GM06990 (cell line): ENCODE data around the gene USP34.

Experiments used
- DNase-seq: peaks from one replicate; pipeline ENCODE4 v3.0.0-alpha.2; 2011; ENCODE audit not compliant: insufficient read length; ENCODE audit errors: extremely low read depth
- H3K27me3 ChIP-seq: replicated peaks from 2 replicates; pipeline ENCODE4 v1.6.0; 2011; ENCODE audit warnings: low read length; ENCODE audit not compliant: control insufficient read depth, insufficient read depth
- H3K36me3 ChIP-seq: 2 replicates; pipeline ENCODE4 v1.5.1; 2011; ENCODE audit warnings: low read length; ENCODE audit not compliant: control insufficient read depth, insufficient read depth
- H3K4me3 ChIP-seq: replicated peaks from 2 replicates; pipeline ENCODE4 v1.5.1; 2011; ENCODE audit warnings: low read depth, mild to moderate bottlenecking, control low read depth, low read length
- CTCF ChIP-seq: IDR thresholded peaks from 2 replicates; pipeline ENCODE4 v1.5.1; 2011; ENCODE audit warnings: low read length, control low read depth, mild to moderate bottlenecking, inconsistent platforms; ENCODE audit not compliant: insufficient read depth, poor library complexity, severe bottlenecking

The USP34 gene

DNA sequence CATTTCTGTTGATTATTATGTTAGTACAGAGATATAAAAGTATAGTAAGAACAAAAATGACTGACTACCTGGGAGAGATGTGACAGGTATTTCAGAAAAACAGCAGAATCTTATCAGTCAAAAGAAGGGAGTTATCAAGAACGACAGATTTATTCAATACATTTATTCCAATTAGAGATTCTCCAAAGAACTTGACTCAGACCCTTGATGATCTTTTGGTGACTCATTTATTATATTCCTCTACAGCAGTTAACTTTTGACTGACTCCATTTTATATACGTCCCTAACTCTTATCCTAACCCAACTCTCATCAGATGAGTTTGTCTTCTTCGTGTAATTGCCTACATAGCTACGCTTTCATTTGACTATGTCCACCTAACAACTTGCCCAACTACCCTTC, 217.8 kb downstream of the USP34 start:
- no peak for DNase-seq
- no peak for TF ChIP-seq CTCF

DNA sequence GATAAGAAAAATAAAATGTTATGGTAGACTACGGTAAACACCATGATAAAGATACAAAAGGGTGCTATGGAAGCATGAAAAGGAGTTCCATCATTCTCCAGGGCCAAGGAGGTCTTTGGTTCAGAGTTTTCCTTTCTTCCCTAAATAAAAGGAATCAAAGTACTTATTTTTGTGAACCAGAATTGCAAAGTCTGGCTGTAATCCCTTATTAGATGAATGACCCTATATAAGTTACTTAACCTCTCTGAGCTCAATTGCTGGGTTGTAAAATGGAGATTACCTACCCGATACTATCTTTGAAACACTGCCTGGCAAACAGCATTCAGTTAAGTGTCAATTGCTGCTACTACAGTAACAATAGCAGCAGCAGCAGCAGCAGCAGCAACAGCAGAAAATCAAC, 218.9 kb downstream of the USP34 start:
- no peak for DNase-seq
- no peak overlapping the region for H3K4me3 ChIP-seq
- TF ChIP-seq CTCF, result no peak
- peaks cover 5% of the 10 kb centered on the region for H3K36me3 ChIP-seq
- H3K27me3 ChIP-seq, result no peaks in the 10 kb centered on the region

More for the DNA sequence above, 217.8 kb downstream of the USP34 start:
- Histone ChIP-seq H3K27me3 (no peaks in the 10 kb centered on the region), H3K36me3 (peaks cover 6% of the 10 kb centered on the region), H3K4me3 (no peak overlapping the region)

GRCh38 chr2:61249521-61250071, 221.3 kb downstream of the USP34 start:
- no peak for TF ChIP-seq CTCF
- Histone ChIP-seq H3K4me3 (no peak overlapping the region), H3K36me3 (peaks cover 1% of the 10 kb centered on the region), H3K27me3 (no peaks in the 10 kb centered on the region)
- no peak for DNase-seq

- no peak for DNase-seq
- Histone ChIP-seq H3K4me3 (no peak overlapping the region), H3K27me3 (no peaks in the 10 kb centered on the region), H3K36me3 (peaks cover 3% of the 10 kb centered on the region)
- TF ChIP-seq CTCF, result no peak
Measured at GRCh38 chr2:61247204-61247812, 223.6 kb downstream of the USP34 start.

- Histone ChIP-seq H3K27me3 (no peaks in the 10 kb centered on the region), H3K36me3 (peaks cover 4% of the 10 kb centered on the region), H3K4me3 (no peak overlapping the region)
- no peak for TF ChIP-seq CTCF
- DNase-seq, result no peak
Measured at GRCh38 chr2:61244694-61245093, 226.2 kb downstream of the USP34 start.
